Activated CD4-positive, alpha-beta memory T cell treated with anti-CD3 and anti-CD28 coated beads for 36 hours (primary cell): ENCODE measurements around the gene ARHGAP9. TPM values are rescaled to one million over a fixed set of nuclear protein-coding genes. Genes with fewer than 3 reads are reported as not detected.
"Not testable (repeated sequence)": the region's sequence is repeated elsewhere in the genome, so short reads cannot be mapped to it uniquely, and the experiment has no call there.

Experiments
- CTCF ChIA-PET: fragments of 350-600 bp; sonication (Branson Sonifier 250); formaldehyde crosslinking; loops from one replicate; lab custom pipeline; 2021; ENCODE audit warnings: antibody characterized with exemption, inconsistent platforms; lab: Charles Lee
- POLR2A ChIA-PET: fragments of 350-600 bp; sonication (Branson Sonifier 250); formaldehyde crosslinking; loops from one replicate; lab custom pipeline; 2021; ENCODE audit warnings: antibody characterized with exemption; lab: Charles Lee
- DNase-seq: peaks from one replicate; pipeline ENCODE4 v3.0.0-alpha.2; 2020
- H3K27ac Mint-ChIP-seq: one replicate; pipeline ENCODE4 v1.8.0; 2021; ENCODE audit warnings: mixed read lengths
- H3K27me3 Mint-ChIP-seq: one replicate; pipeline ENCODE4 v1.8.0; 2021; ENCODE audit warnings: mixed read lengths
- H3K36me3 Mint-ChIP-seq: one replicate; pipeline ENCODE4 v1.8.0; 2021; ENCODE audit warnings: mixed read lengths
- H3K4me1 Mint-ChIP-seq: one replicate; pipeline ENCODE4 v1.8.0; 2021; ENCODE audit warnings: low read depth, mixed read lengths
- H3K4me3 Mint-ChIP-seq: one replicate; pipeline ENCODE4 v1.8.0; 2021; ENCODE audit warnings: mild to moderate bottlenecking, mixed read lengths
- H3K9me3 Mint-ChIP-seq: one replicate; pipeline ENCODE4 v1.8.0; 2021; ENCODE audit warnings: mixed read lengths
- intact Hi-C: fragments of 100-400 bp; cut with micrococcal nuclease; formaldehyde crosslinking; loops from one replicate; pipeline ENCODE4 v1.15.1; 2023
- total RNA-seq, 2 experiments: library from RNA; stranded (reverse); gene quantifications; one replicate each; pipeline ENCODE4 v1.2.3, GENCODE V29; 2021

ARHGAP9 gene
- total RNA-seq, 2 experiments from 2014 or later = 78.9 to 88.4 TPM

DNA sequence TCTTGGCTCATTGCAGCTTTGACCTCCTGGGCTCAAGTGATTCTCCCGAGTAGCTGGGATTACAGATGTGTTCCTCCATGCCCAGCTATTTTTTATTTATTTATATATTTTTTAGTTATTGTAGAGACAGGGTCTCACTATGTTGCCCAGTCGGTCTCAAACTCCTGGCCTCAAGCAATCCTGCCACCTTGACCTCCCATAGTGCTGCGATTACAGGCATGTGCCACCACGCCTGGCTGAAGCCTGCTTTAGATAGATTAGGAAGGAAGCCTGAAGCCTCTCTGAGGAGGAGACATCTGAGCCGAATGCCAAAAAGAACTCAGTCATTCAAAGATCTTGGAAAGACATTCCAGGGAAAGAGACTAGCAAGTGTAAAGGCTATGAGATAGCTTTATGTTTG is 34.9 kb downstream of the ARHGAP9 start:
- Mint-ChIP-seq H3K36me3 (peaks cover 4% of the 10 kb centered on the region), H3K9me3 (peaks cover 12% of the 10 kb centered on the region), H3K4me1 (no peaks in the 10 kb centered on the region), H3K27me3 (peaks cover 6% of the 10 kb centered on the region), H3K27ac (no peak overlapping the region), H3K4me3 (no peak overlapping the region)
- intact Hi-C loops = no loop called here
- POLR2A ChIA-PET = no interaction called here
- DNase-seq = no peak
- CTCF ChIA-PET = interaction anchor here (1.5 to 3.0 kb wide), 2 partner anchors 11 to 14 kb away, joined by 3 to 19 read pairs; partner anchors contain the start of gene INHBE

DNA sequence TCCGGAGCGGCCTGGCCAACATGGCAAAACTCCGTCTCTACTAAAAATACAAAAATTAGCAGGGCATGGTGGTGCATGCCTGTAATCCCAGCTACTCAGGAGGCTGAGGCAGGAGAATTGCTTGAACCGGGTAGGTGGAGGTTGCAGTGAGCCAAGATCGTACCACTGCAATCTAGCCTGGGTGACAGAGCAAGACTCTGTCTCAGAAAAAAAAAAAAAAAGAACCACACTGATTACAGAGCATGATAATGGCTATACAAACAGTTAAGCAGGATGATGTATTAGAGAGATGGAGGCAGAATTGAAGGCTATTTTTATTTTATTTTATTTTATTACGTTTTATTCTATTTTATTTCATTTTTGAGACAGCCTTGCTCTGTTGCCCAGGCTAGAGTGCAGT is 35.3 kb downstream of the ARHGAP9 start:
- intact Hi-C loops, H3K4me1 Mint-ChIP-seq, H3K27me3 Mint-ChIP-seq, H3K27ac Mint-ChIP-seq, DNase-seq, POLR2A ChIA-PET, H3K4me3 Mint-ChIP-seq, H3K36me3 Mint-ChIP-seq: not testable (repeated sequence)
- H3K9me3 Mint-ChIP-seq = peaks cover 12% of the 10 kb centered on the region
- CTCF ChIA-PET = interaction anchor here (1.5 to 3.0 kb wide), 2 partner anchors 11 to 14 kb away, joined by 3 to 19 read pairs; partner anchors contain the start of gene INHBE

DNA sequence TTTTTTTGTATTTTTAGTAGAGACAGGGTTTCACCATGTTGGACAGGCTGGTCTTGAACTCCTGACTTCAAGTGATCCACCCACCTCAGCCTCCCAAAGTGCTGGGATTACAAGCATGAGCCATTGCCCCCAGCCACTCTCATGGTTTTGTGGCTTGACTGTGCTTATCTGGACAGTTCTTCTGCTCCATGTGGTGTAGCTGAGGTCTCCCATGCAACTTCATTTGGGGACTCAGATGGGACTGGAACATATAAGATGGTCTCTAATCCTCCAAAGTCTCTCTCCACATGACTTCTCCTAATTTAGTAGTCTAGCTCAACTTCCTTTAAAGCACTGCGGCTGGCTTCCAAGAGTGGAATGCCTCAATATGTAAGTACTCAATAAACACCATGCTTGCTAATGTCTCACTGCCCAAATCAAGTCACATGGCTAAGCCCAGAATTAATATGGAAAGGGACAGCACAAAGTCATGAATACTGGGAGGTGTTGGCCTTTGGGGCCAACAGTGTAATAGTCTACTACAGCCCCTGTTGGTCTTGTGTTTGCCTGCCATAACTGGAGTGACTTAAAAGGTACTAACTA is 37.7 kb downstream of the ARHGAP9 start:
- Mint-ChIP-seq H3K4me3 (no peak overlapping the region), H3K4me1 (no peaks in the 10 kb centered on the region), H3K36me3 (peaks cover 4% of the 10 kb centered on the region), H3K9me3 (peaks cover 12% of the 10 kb centered on the region), H3K27me3 (peaks cover 6% of the 10 kb centered on the region), H3K27ac (no peak overlapping the region)
- POLR2A ChIA-PET = no interaction called here
- CTCF ChIA-PET = interaction anchor here (0.9 to 2.3 kb wide), 2 partner anchors 11 to 17 kb away, joined by 3 to 8 read pairs; partner anchors contain the start of gene GLI1
- intact Hi-C loops = no loop called here
- no peak for DNase-seq

DNA sequence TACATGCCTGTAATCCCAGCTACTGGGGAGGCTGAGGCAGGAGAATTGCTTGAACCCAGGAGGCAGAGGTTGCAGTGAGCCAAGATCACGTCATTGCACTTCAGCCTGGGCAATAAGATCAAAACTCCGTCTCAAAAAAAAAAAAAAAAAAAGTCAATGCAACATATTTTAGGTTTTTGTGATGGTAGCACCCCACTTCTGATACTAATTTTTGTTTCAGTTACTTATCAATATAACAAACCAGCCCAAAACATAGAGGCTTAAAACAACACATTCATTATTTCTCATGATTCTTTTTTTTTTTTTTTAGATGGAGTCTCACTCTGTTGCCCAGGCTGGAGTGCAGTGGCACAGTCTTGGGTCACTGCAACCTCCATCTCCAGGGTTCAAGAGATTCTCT is 38.3 kb downstream of the ARHGAP9 start:
- H3K9me3 Mint-ChIP-seq = peaks cover 12% of the 10 kb centered on the region
- H3K27me3 Mint-ChIP-seq, H3K4me1 Mint-ChIP-seq, DNase-seq, H3K36me3 Mint-ChIP-seq, intact Hi-C loops, POLR2A ChIA-PET, H3K27ac Mint-ChIP-seq, H3K4me3 Mint-ChIP-seq: not testable (repeated sequence)
- CTCF ChIA-PET = interaction anchor here (0.7 to 2.3 kb wide), 2 partner anchors 11 to 213 kb away, joined by 3 to 8 read pairs; no protein-coding TSS in a partner anchor

DNA sequence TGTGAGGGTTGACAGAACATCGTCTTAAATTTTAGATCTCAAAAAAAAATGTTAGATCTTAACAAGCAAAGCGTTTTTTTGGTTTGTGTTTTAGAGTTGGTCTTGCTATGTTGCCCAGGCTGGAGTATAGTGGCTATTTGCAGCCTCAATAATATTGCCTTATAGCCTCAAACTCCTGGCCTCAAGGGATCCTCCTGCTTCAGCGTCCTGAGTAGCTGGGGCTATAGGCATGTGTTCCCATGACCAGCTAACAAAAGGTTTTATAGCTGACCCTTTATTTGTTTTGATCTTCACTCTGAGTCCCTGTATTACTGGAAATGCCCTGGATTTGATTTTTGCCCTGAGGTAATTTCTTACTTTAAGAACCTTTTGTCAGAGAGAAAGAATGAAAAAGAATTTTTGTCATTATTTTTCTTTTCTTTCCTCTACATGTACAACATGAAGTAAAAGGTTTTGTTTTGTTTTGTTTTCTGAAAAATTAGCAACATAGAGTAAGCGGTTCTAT is 39.9 kb downstream of the ARHGAP9 start:
- Mint-ChIP-seq H3K36me3 (peaks cover 4% of the 10 kb centered on the region), H3K4me1 (peaks cover 4% of the 10 kb centered on the region), H3K9me3 (peaks cover 12% of the 10 kb centered on the region), H3K27me3 (peaks cover 6% of the 10 kb centered on the region), H3K4me3 (no peak overlapping the region), H3K27ac (no peak overlapping the region)
- CTCF ChIA-PET = interaction anchor here (0.7 to 1.3 kb wide), 4 partner anchors 11 to 227 kb away, joined by 3 to 5 read pairs (median 4); partner anchors contain the start of gene GLI1
- POLR2A ChIA-PET = no interaction called here
- no peak for DNase-seq
- intact Hi-C loops = no loop called here

DNA sequence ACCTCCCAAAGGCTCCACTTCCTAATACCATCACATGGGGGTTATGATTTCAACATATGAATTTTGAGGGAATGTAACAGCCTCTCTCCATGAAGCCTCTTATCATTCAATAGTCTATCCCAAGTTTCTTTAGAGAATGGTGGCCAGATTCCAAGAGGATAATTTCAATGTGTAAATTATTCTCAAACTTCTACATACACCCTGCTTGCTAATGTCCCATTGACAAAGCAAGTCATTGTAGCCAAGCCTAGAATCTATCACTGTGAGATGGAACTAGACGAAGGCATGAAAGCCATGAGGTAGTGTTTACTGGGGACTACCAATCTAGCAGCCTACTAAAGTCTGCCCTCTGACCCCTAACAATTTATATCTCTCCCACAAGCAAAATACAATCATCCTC is 41.3 kb downstream of the ARHGAP9 start:
- CTCF ChIA-PET = interaction anchor here (2.5 kb wide), 1 partner anchor 14 kb away, joined by 10 read pairs; no protein-coding TSS in a partner anchor
- Mint-ChIP-seq H3K9me3 (peaks cover 12% of the 10 kb centered on the region), H3K27ac (no peak overlapping the region), H3K36me3 (peaks cover 4% of the 10 kb centered on the region), H3K4me3 (no peak overlapping the region), H3K4me1 (peaks cover 4% of the 10 kb centered on the region), H3K27me3 (peaks cover 6% of the 10 kb centered on the region)
- intact Hi-C loops = no loop called here
- POLR2A ChIA-PET = no interaction called here
- DNase-seq = no peak

DNA sequence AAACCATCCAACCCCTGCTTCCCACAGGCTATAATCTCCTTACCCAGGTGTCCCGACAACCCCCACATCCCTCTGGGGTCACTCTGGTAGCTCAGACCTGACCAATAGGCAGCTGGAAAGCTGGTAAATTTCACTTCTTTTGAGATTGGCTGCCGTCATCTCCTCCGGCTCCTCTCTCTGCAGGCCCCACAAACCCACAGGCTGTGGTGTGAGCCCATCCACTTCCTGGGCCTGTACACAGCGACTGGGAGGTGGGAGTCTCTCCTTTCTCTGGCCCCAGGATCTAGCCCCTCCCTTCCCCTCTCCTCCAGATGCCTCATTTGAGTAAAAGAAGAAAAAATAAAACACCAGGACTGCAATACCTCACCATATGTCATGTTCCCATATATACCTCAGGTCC is 44.4 kb downstream of the ARHGAP9 start:
- Mint-ChIP-seq H3K27me3 (no peaks in the 10 kb centered on the region), H3K27ac (no peak overlapping the region), H3K36me3 (no peaks in the 10 kb centered on the region), H3K9me3 (no peaks in the 10 kb centered on the region), H3K4me1 (peaks cover 17% of the 10 kb centered on the region), H3K4me3 (no peak overlapping the region)
- intact Hi-C loops = no loop called here
- ChIA-PET CTCF (interaction anchor here (1.6 to 2.4 kb wide), 3 partner anchors 18 to 24 kb away, joined by 7 to 11 read pairs (median 9); partner anchors contain the start of genes GLI1 and INHBE), POLR2A (no interaction called here)
- no peak for DNase-seq

DNA sequence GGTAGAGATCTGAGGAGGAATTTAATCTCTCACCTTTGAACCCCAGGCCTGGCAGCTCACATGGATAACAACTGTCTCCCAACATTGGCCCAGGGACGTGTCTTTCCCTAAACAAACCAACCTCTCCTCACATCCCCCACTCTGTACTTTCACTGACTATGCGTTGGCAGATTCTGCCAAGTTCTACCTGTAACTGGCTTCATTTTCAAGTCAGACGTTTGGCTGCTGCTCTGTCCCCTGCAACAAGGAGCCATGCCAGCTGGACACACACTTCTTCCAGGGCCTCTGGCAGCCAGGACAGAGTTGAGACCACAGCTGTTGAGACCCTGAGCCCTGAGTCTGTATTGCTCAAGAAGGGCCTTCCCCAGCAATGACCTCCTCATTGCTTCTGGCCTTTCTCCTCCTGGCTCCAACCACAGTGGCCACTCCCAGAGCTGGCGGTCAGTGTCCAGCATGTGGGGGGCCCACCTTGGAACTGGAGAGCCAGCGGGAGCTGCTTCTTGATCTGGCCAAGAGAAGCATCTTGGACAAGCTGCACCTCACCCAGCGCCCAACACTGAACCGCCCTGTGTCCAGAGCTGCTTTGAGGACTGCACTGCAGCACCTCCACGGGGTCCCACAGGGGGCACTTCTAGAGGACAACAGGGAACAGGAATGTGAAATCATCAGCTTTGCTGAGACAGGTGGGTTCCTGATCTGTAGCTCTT is 45.0 kb downstream of the ARHGAP9 start, which contains the start of gene INHBC:
TSS of gene INHBC (plus strand) at position 268 of the 707 bp plus-strand sequence. CDS start at position 371, 103 bp downstream.
- POLR2A ChIA-PET = no interaction called here
- CTCF ChIA-PET = interaction anchor here (1.6 to 2.4 kb wide), 3 partner anchors 18 to 25 kb away, joined by 7 to 11 read pairs (median 9); partner anchors contain the start of genes GLI1 and INHBE
- Mint-ChIP-seq H3K4me1 (peaks cover 21% of the 10 kb centered on the region), H3K9me3 (no peaks in the 10 kb centered on the region), H3K36me3 (no peaks in the 10 kb centered on the region), H3K27me3 (no peaks in the 10 kb centered on the region), H3K27ac (no peak within 1 kb of the TSS), H3K4me3 (no peak within 1 kb of the TSS)
- DNase-seq = no peak
- intact Hi-C loops = no loop called here

DNA sequence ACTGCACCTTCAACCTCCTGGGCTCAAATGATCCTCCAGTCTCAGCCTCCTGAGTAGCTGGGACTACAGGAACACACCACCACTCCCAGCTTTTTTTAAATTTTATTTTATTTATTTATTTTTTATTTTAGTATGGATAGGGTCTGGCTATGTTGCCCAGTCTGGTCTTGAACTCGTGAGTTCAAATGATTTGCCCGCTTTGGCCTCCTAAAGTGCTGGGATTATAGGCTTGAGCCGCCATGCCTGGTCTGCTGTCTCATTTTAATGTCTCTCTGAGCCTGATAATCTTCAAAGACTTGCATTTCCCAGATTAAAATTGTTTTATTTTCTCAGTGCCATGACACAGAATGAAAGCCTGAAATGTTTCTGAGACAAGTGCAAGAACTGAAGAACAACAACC is 46.3 kb downstream of the ARHGAP9 start:
- no peaks in the 10 kb centered on the region for H3K27me3 Mint-ChIP-seq
- peaks cover 27% of the 10 kb centered on the region for H3K4me1 Mint-ChIP-seq
- intact Hi-C loops = no loop called here
- no peak overlapping the region for H3K4me3 Mint-ChIP-seq
- DNase-seq = no peak
- no peak overlapping the region for H3K27ac Mint-ChIP-seq
- H3K36me3 Mint-ChIP-seq = peaks cover 4% of the 10 kb centered on the region
- ChIA-PET POLR2A (interaction anchor here (0.8 kb wide), 1 partner anchor 87 kb away, joined by 3 read pairs; no protein-coding TSS in a partner anchor), CTCF (interaction anchor here (0.8 to 1.8 kb wide), 4 partner anchors 19 to 432 kb away, joined by 3 to 11 read pairs (median 4); partner anchors contain the start of genes GLI1 and INHBE)
- H3K9me3 Mint-ChIP-seq = no peaks in the 10 kb centered on the region

DNA sequence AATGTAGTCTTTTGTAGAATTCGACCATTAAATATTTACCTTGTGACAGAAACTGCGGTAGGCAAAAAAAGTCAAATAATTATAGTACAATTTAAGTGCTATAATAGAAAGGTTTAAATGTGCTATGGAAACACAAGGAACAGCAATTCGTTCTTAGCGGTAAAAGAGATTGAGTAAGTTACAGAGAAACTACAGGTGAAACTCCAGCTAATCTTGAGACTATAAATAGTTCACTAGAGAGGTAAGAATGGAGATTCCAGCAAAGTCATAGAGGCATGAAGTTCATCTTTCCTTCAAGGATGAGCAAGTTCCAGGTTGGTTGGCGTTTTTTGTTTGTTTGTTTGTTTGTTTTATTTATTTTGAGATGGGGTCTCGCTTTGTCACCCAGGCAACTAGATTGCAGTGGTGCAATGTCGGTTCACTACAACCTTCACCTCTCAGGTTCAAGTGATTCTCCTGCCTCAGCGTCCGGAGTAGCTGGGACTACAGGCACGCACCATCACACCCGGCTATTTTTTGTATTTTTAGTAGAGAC is 47.9 kb downstream of the ARHGAP9 start:
- no peaks in the 10 kb centered on the region for H3K9me3 Mint-ChIP-seq
- H3K27ac Mint-ChIP-seq = peak overlapping the region; percentile 99
- no peak for DNase-seq
- POLR2A ChIA-PET = no interaction called here
- CTCF ChIA-PET = interaction anchor here (1.0 to 1.6 kb wide), 4 partner anchors 21 to 192 kb away, joined by 3 to 6 read pairs (median 4); partner anchors contain the start of gene INHBE
- H3K4me1 Mint-ChIP-seq = peaks cover 32% of the 10 kb centered on the region
- H3K36me3 Mint-ChIP-seq = peaks cover 4% of the 10 kb centered on the region
- intact Hi-C loops = loop anchor here (1.0 to 2.0 kb wide), 3 partner anchors 21 to 151 kb away; no protein-coding TSS in a partner anchor
- peak overlapping the region; percentile 89 for H3K4me3 Mint-ChIP-seq
- H3K27me3 Mint-ChIP-seq = no peaks in the 10 kb centered on the region

DNA sequence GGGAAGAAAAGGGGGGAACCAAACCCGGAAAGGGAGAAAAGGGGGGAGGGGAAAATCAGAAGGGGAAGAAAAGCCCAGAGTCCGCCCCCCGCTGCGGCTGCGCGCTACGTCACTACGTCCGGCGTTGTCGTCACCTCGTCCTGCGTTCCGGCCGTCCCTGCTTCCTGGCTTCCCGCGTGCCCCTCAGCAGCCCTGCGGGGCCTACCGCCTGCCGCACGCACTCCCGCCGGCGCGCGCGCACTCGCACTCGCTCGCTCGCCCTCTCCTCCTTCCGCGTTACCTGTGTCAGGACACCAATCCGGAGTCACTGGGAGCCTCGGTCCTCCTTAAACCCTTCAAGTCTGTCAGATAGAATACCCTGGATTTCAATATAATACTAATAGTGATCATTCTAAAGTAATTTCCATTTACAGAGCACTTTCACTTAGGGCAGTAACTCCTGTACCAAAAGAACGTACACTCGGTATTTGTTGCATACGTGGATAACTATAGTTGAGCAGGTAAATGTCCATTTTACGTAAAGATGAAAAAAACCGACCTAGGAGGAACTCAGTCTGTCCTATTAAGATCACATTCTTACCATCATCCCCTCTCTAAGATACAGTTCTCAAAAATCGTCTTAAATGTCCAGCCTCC is 48.6 kb downstream of the ARHGAP9 start, which contains the start of gene R3HDM2:
TSS of gene R3HDM2 (minus strand) at position 113 of the 636 bp plus-strand sequence. CDS start 120,615 bp downstream, outside the sequence.
- Mint-ChIP-seq H3K4me3 (peak within 1 kb of the TSS; percentile 97), H3K27me3 (no peaks in the 10 kb centered on the region), H3K9me3 (no peaks in the 10 kb centered on the region), H3K36me3 (peaks cover 4% of the 10 kb centered on the region), H3K27ac (peak within 1 kb of the TSS; percentile 99), H3K4me1 (peaks cover 37% of the 10 kb centered on the region)
- ChIA-PET POLR2A (no interaction called here), CTCF (interaction anchor here (1.2 to 1.3 kb wide), 2 partner anchors 22 to 192 kb away, joined by 4 read pairs; no protein-coding TSS in a partner anchor)
- DNase-seq = peak; percentile 97
- intact Hi-C loops = loop anchor here (1.0 to 2.0 kb wide), 4 partner anchors 22 to 151 kb away; partner anchors contain the start of gene MBD6
